ENCODE data around the gene NDUFAF5. TPM values are rescaled to one million over a fixed set of nuclear protein-coding genes. Genes with fewer than 3 reads are reported as not detected.

The NDUFAF5 gene
- total RNA-seq, 1 experiment from 2014 or later, result 40.2 TPM

GRCh38 chr20:13745784-13746183 is 39.0 kb upstream of the NDUFAF5 start:
- Histone ChIP-seq H2BK120ac (ENCODE audit: low read depth, low read length, poor library complexity, severe bottlenecking) (no peak overlapping the region), H3K56ac (ENCODE audit: insufficient read length, low read depth, low read length) (no peak overlapping the region), H3K4me2 (ENCODE audit: insufficient read depth, insufficient read length, low read length) (no peak overlapping the region), H2BK15ac (ENCODE audit: low read depth, low read length) (no peak overlapping the region), H3K14ac (ENCODE audit: insufficient read depth, low read length) (no peak overlapping the region), H2AFZ (ENCODE audit: low read length) (no peak overlapping the region), H3K27ac (ENCODE audit: insufficient read length, low read depth, low read length) (no peak overlapping the region), H4K20me1 (ENCODE audit: control insufficient read depth, insufficient read depth, insufficient read length) (no peaks in the 10 kb centered on the region), H2AK5ac (ENCODE audit: insufficient read length, low read length) (no peak overlapping the region), H3K4ac (ENCODE audit: low read depth, low read length) (no peak overlapping the region), H4K91ac (ENCODE audit: insufficient read length, low read depth, low read length) (no peak overlapping the region), H3K79me1 (ENCODE audit: insufficient read depth, low read depth, low read length, poor library complexity, severe bottlenecking) (no peaks in the 10 kb centered on the region), H3K18ac (ENCODE audit: insufficient read length, low read depth, low read length) (no peak overlapping the region), H2BK12ac (ENCODE audit: insufficient read length, low read depth, low read length) (no peak overlapping the region), H4K5ac (ENCODE audit: insufficient read length, low read depth, low read length) (no peak overlapping the region), H3K23me2 (ENCODE audit: insufficient read length, low read depth, low read length, poor library complexity, severe bottlenecking) (no peaks in the 10 kb centered on the region), H3T11ph (ENCODE audit: low read length) (no peak overlapping the region), H2BK5ac (ENCODE audit: insufficient read length, low read length) (no peak overlapping the region), H2BK20ac (ENCODE audit: low read depth, low read length, poor library complexity, severe bottlenecking) (no peak overlapping the region), H3K9ac (ENCODE audit: extremely low read depth, insufficient read length, low read length) (no peak overlapping the region), H3K79me2 (ENCODE audit: insufficient read depth, low read length) (no peaks in the 10 kb centered on the region), H3K23ac (ENCODE audit: insufficient read length, low read depth, low read length) (no peak overlapping the region), H3K4me1 (ENCODE audit: insufficient read depth, low read length) (no peaks in the 10 kb centered on the region), H4K8ac (replicated peaks; ENCODE audit: insufficient read length, low read depth, low read length) (no peak overlapping the region), H3K27me3 (ENCODE audit: insufficient read depth, low read length) (no peaks in the 10 kb centered on the region), H3K9me3 (ENCODE audit: control insufficient read depth, low read depth, low read length) (no peaks in the 10 kb centered on the region)
- Mint-ChIP-seq H3K4me3 (no peak overlapping the region), H3K27ac (no peak overlapping the region), H3K36me3 (ENCODE audit: insufficient read depth in 1 of 3, low read depth in 3 of 3) (peaks cover 41 to 51% (median 44%) of the 10 kb centered on the region in 3 experiments), H3K9me3 (peaks cover 15 to 18% of the 10 kb centered on the region in 2 experiments), H3K4me1 (no peaks in the 10 kb centered on the region), H3K27me3 (ENCODE audit: low read depth) (no peaks in the 10 kb centered on the region)
- no peak for TF ChIP-seq CTCF (conservative IDR thresholded peaks at IDR 0.05)
- no CpG with 5 or more reads among the region's 2 CpGs for WGBS (ENCODE audit: extremely low coverage, insufficient read length, low lambda C conversion rate)
- DNase-seq, result no peak

Measured in H9 (cell line).